ENCODE results near the gene ARHGDIA. TPM values are rescaled to one million over a fixed set of nuclear protein-coding genes. Genes with fewer than 3 reads are reported as not detected.

The ARHGDIA gene
- total RNA-seq, 4 donors from 2014 or later, result 31.2 to 350 (median 55.1) TPM

- TF ChIP-seq CTCF (IDR thresholded peaks at IDR 0.05) (no peak), POLR2A (IDR thresholded peaks at IDR 0.05) (no peak)
- H3K36me3 ChIP-seq, result no peaks in the 10 kb centered on the region
- no peaks in the 10 kb centered on the region for H3K4me1 ChIP-seq
- intact Hi-C loops (cut with DNase I; ENCODE audit: low total_unique reads), result no loop called here
- DNase-seq, result no peak
- no peak overlapping the region for H3K4me3 ChIP-seq
- no peaks in the 10 kb centered on the region for H3K27me3 ChIP-seq
- H3K9me3 ChIP-seq, result no peaks in the 10 kb centered on the region
- H3K27ac ChIP-seq, result no peak overlapping the region
Observed at GRCh38 chr17:81852237-81852636, 18.9 kb downstream of the ARHGDIA start.

- no peaks in the 10 kb centered on the region for H3K36me3 ChIP-seq
- no peak for DNase-seq
- no peaks in the 10 kb centered on the region for H3K27me3 ChIP-seq
- H3K4me3 ChIP-seq, result no peak overlapping the region
- H3K27ac ChIP-seq, result no peak overlapping the region
- intact Hi-C loops (cut with DNase I; ENCODE audit: low total_unique reads), result no loop called here
- no peaks in the 10 kb centered on the region for H3K4me1 ChIP-seq
- TF ChIP-seq CTCF (IDR thresholded peaks at IDR 0.05), result no peak
- no peak for TF ChIP-seq POLR2A (IDR thresholded peaks at IDR 0.05)
- no peaks in the 10 kb centered on the region for H3K9me3 ChIP-seq
Observed at GRCh38 chr17:81851423-81851822, 19.7 kb downstream of the ARHGDIA start.

- Histone ChIP-seq H3K27ac (no peak overlapping the region), H3K27me3 (no peaks in the 10 kb centered on the region), H3K9me3 (no peaks in the 10 kb centered on the region), H3K4me1 (no peaks in the 10 kb centered on the region), H3K4me3 (no peak overlapping the region), H3K36me3 (no peaks in the 10 kb centered on the region)
- no peak for DNase-seq
- intact Hi-C loops (cut with DNase I; ENCODE audit: low total_unique reads), result no loop called here
- TF ChIP-seq CTCF (IDR thresholded peaks at IDR 0.05) (no peak), POLR2A (IDR thresholded peaks at IDR 0.05) (no peak)
Observed at GRCh38 chr17:81849457-81849856, 21.7 kb downstream of the ARHGDIA start.

- no peak overlapping the region for H3K4me3 ChIP-seq
- intact Hi-C loops (cut with DNase I; ENCODE audit: low total_unique reads), result no loop called here
- H3K36me3 ChIP-seq, result no peaks in the 10 kb centered on the region
- TF ChIP-seq POLR2A (IDR thresholded peaks at IDR 0.05) (no peak), CTCF (IDR thresholded peaks at IDR 0.05) (no peak)
- H3K27ac ChIP-seq, result no peak overlapping the region
- no peaks in the 10 kb centered on the region for H3K9me3 ChIP-seq
- DNase-seq, result no peak
- no peaks in the 10 kb centered on the region for H3K27me3 ChIP-seq
- no peaks in the 10 kb centered on the region for H3K4me1 ChIP-seq
Observed at GRCh38 chr17:81846743-81847689, 24.1 kb downstream of the ARHGDIA start.
